ENCODE measurements around the gene DEAF1. TPM values are rescaled to one million over a fixed set of nuclear protein-coding genes. Genes with fewer than 3 reads are reported as not detected.

Gene DEAF1
- total RNA-seq, 2 donors from 2014 or later = 15.8 to 28.0 TPM

DNA sequence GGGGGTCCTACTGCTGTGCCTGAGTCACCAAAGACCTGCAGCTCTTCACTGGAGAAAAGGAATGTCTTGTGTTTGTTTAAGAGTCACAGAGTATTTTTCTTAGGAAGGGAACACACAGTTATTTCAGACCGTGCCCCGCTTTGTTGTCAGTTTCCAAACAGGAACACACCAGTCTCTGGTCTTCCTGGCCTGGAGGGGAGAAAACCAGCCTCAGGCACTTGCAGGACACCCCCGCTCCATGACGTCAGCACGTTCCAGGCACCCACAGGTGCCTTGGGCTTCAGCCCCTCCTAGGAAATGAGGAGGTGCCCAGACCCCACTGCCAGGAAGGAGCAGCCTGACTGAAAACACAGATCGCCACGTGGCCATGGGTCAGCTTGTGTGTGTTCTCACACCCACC, 5.4 kb downstream of the DEAF1 start:
- ATAC-seq = no peak
- TF ChIP-seq, protein P1, sequence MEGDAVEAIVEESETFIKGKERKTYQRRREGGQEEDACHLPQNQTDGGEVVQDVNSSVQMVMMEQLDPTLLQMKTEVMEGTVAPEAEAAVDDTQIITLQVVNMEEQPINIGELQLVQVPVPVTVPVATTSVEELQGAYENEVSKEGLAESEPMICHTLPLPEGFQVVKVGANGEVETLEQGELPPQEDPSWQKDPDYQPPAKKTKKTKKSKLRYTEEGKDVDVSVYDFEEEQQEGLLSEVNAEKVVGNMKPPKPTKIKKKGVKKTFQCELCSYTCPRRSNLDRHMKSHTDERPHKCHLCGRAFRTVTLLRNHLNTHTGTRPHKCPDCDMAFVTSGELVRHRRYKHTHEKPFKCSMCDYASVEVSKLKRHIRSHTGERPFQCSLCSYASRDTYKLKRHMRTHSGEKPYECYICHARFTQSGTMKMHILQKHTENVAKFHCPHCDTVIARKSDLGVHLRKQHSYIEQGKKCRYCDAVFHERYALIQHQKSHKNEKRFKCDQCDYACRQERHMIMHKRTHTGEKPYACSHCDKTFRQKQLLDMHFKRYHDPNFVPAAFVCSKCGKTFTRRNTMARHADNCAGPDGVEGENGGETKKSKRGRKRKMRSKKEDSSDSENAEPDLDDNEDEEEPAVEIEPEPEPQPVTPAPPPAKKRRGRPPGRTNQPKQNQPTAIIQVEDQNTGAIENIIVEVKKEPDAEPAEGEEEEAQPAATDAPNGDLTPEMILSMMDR (IDR thresholded peaks at IDR 0.05) = no peak
- TF ChIP-seq POLR2A (IDR thresholded peaks at IDR 0.05) = no peak
- 85 to 94% methylated on average over 2 to 7 of the region's 7 CpGs for WGBS, 2 donors
- H3K4me1 ChIP-seq = peaks cover 19% of the 10 kb centered on the region
- peaks cover 0 to 6% of the 10 kb centered on the region in 2 donors for H3K36me3 ChIP-seq (replicated peaks in 1 of 2; ENCODE audit: insufficient read depth in 1 of 2, low read depth in 2 of 2)
- no peak overlapping the region for H3K27ac ChIP-seq
- intact Hi-C loops (cut with DNase I) = no loop called here
- no peak overlapping the region for H3K4me3 ChIP-seq
- no peaks in the 10 kb centered on the region for H3K27me3 ChIP-seq
- no peak for DNase-seq
- no peaks in the 10 kb centered on the region for H3K9me3 ChIP-seq

DNA sequence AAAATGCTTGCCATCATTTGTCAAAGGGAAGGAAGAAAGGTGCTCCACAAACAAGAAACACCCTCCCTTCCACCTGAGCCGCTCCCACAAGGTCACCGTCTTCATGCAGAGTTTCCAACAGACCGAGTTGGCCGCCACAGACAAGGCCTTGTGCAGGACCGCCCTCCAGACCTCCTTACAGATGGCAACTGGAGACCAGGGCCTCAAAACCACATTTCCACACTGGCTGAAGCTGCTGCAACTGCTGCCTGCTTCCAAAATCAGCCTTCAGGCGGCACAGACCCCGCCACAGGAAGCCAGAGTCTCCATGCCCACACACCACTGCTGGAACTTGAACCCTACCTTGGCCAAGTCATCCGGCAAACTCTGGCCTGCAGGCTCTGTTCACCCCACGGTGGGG, 6.3 kb downstream of the DEAF1 start:
- intact Hi-C loops (cut with DNase I) = no loop called here
- Histone ChIP-seq H3K27me3 (no peaks in the 10 kb centered on the region), H3K27ac (peak overlapping the region in 1 of 4 donors; percentile 0), H3K4me1 (peaks cover 13% of the 10 kb centered on the region), H3K4me3 (no peak overlapping the region), H3K9me3 (no peaks in the 10 kb centered on the region), H3K36me3 (replicated peaks in 1 of 2; ENCODE audit: insufficient read depth in 1 of 2, low read depth in 2 of 2) (peaks cover 5 to 10% of the 10 kb centered on the region in 2 donors)
- TF ChIP-seq POLR2A (IDR thresholded peaks at IDR 0.05) = no peak
- TF ChIP-seq, protein P1 (IDR thresholded peaks at IDR 0.05) = no peak
- DNase-seq = peak in 1 of 4 donors; percentile 52
- no peak for ATAC-seq
- WGBS, 2 donors = 62 to 81% methylated on average over 9 of the region's 9 CpGs

DNA sequence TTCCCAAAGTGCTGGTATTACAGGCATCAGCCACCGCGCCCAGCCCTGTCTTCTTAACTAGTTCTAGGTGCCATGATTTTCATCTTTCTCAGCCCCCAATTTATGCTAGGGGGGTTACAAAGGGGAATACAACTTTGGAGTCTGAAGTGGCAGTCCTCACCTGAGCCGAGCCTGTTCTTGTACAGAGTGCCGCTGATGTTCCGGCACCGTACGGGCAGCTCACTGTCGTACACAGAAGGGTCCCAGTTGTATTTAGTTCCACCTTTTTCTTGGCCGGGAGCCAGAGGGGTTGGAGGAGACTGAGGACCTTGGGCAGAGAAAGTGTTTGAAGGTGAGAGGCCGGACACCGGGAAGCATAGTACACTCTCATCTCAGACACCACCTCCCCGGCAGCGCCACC, 7.3 kb downstream of the DEAF1 start:
- ATAC-seq = no peak
- intact Hi-C loops (cut with DNase I) = no loop called here

DNA sequence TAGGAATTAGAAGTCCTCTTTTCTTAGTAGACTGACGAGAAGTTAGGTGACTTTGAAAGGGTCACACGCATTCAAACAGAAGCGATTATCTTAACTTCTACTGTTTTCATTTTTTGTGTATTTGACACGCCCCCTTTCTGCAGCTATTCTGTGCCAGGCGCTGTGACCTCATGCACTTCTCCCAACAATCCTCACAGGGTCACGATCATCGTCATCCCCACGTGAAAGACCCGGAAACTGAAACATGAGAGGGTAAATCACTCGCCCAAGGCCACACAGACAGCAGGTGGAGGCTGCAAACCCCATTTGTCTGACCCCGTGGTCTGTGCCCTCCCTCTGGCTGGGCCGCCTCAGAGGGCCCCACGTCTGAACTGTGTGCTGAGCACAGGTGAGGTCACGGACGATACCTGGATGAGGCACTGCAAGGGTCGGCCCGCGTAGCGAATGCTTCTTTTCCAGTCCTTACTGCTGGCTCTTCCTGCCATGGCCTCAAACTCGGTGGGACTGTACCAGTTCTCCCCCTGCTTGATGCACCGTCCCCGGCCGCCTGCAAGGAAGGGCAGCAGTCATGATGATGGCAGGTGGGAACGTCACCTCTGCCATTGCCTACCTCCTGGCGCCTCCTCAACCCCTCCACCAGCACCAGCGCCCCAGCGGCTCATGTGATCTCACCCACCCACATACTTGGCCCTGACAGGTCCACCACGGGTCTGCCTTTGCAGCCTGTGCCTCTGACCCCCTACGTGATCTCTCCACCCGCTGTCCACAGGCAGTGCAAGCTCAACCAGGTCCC, 8.4 kb downstream of the DEAF1 start:
- H3K36me3 ChIP-seq (replicated peaks in 1 of 2; ENCODE audit: insufficient read depth in 1 of 2, low read depth in 2 of 2) = peaks cover 5 to 12% of the 10 kb centered on the region in 2 donors
- H3K27ac ChIP-seq = no peak overlapping the region
- H3K9me3 ChIP-seq = no peaks in the 10 kb centered on the region
- H3K4me1 ChIP-seq = peaks cover under 1% of the 10 kb centered on the region
- TF ChIP-seq POLR2A (IDR thresholded peaks at IDR 0.05) = no peak
- TF ChIP-seq, protein P1 (IDR thresholded peaks at IDR 0.05) = no peak
- intact Hi-C loops (cut with DNase I) = no loop called here
- 91 to 93% methylated on average over 26 to 28 of the region's 30 CpGs for WGBS, 2 donors
- DNase-seq (no peak), ATAC-seq (no peak)
- H3K27me3 ChIP-seq = no peaks in the 10 kb centered on the region
- H3K4me3 ChIP-seq = no peak overlapping the region

More for the DNA sequence above, 7.3 kb downstream of the DEAF1 start:
- no peak overlapping the region for H3K27ac ChIP-seq
- no peak overlapping the region for H3K4me3 ChIP-seq
- TF ChIP-seq POLR2A (IDR thresholded peaks at IDR 0.05) = no peak
- TF ChIP-seq, protein P1 (IDR thresholded peaks at IDR 0.05) = no peak
- peaks cover 5 to 11% of the 10 kb centered on the region in 2 donors for H3K36me3 ChIP-seq (replicated peaks in 1 of 2; ENCODE audit: insufficient read depth in 1 of 2, low read depth in 2 of 2)
- H3K9me3 ChIP-seq = no peaks in the 10 kb centered on the region
- DNase-seq = no peak
- peaks cover 4% of the 10 kb centered on the region for H3K4me1 ChIP-seq
- no peaks in the 10 kb centered on the region for H3K27me3 ChIP-seq
- 85 to 86% methylated on average over 13 of the region's 13 CpGs for WGBS, 2 donors

- WGBS, 2 donors = 93 to 95% methylated on average over 13 of the region's 13 CpGs
- no peak for DNase-seq
- Histone ChIP-seq H3K4me1 (no peaks in the 10 kb centered on the region), H3K36me3 (replicated peaks in 1 of 2; ENCODE audit: insufficient read depth in 1 of 2, low read depth in 2 of 2) (peaks cover 5 to 9% of the 10 kb centered on the region in 2 donors), H3K9me3 (no peaks in the 10 kb centered on the region), H3K4me3 (no peak overlapping the region), H3K27me3 (no peaks in the 10 kb centered on the region), H3K27ac (no peak overlapping the region)
- intact Hi-C loops (cut with DNase I) = no loop called here
- no peak for ATAC-seq
- TF ChIP-seq, protein P1 (IDR thresholded peaks at IDR 0.05) = no peak
- TF ChIP-seq POLR2A (IDR thresholded peaks at IDR 0.05) = no peak
These were observed 14.1 kb downstream of the DEAF1 start for GRCh38 chr11:680970-681369.

Measured in body of pancreas (tissue), 4 donors.